ENCODE measurements around the gene ATMIN. TPM values are rescaled to one million over a fixed set of nuclear protein-coding genes. Genes with fewer than 3 reads are reported as not detected.

ATMIN gene
- total and polyA plus RNA-seq, 2 of the 13 experiments (the other 11 are each of a cell fraction or from before 2014, with no cell fraction given): 34.6 to 60.4 TPM

GRCh38 chr16:81006813-81007695 is 28.6 kb upstream of the ATMIN start, which contains the start of the genes CENPN and CMC2 (continued):
- TF ChIP-seq AKNA (CRISPR knock-in tag; IDR thresholded peaks at IDR 0.05; ENCODE audit: borderline replicate concordance) (no peak), ZNF275 (CRISPR knock-in tag; IDR thresholded peaks at IDR 0.05; ENCODE audit: borderline replicate concordance) (0 out of 2 replicates have a peak, but pooled peaks have one; percentile 88), ZEB1 (IDR thresholded peaks at IDR 0.05; ENCODE audit: insufficient replicate concordance, low read depth) (no peak), NFYB (CRISPR knock-in tag; IDR thresholded peaks at IDR 0.05) (peak; percentile 84), ATRX (CRISPR knock-in tag; IDR thresholded peaks at IDR 0.05; ENCODE audit: borderline replicate concordance) (no peak), ESRRA (CRISPR knock-in tag; IDR thresholded peaks at IDR 0.05; ENCODE audit: low read depth) (0 out of 2 replicates have a peak, but pooled peaks have one; percentile 9), CERS6 (CRISPR knock-in tag; IDR thresholded peaks at IDR 0.05) (0 out of 2 replicates have a peak, but pooled peaks have one; percentile 10), SP140L (CRISPR knock-in tag; IDR thresholded peaks at IDR 0.05; ENCODE audit: borderline replicate concordance) (peak; percentile 14; the same call in 1 of the 2 replicates), ZNF18 (CRISPR knock-in tag; IDR thresholded peaks at IDR 0.05; ENCODE audit: insufficient replicate concordance) (no peak), ZNF691 (CRISPR knock-in tag; IDR thresholded peaks at IDR 0.05; ENCODE audit: borderline replicate concordance, low read depth) (0 out of 2 replicates have a peak, but pooled peaks have one; percentile 28), KMT2A (CRISPR knock-in tag; IDR thresholded peaks at IDR 0.05) (peak; percentile 71), CBFB (CRISPR knock-in tag; IDR thresholded peaks at IDR 0.05) (no peak; the same call in 1 of the 2 replicates), ZNF747 (CRISPR knock-in tag; IDR thresholded peaks at IDR 0.05; ENCODE audit: borderline replicate concordance) (peak; percentile 70; the same call in 1 of the 2 replicates), TFE3 (CRISPR knock-in tag; IDR thresholded peaks at IDR 0.05) (peak; percentile 71), STAT5B (CRISPR knock-in tag; IDR thresholded peaks at IDR 0.05) (peak; percentile 12; the same call in 1 of the 2 replicates), KDM6A (CRISPR knock-in tag; IDR thresholded peaks at IDR 0.05; ENCODE audit: low read depth) (no peak)
